GM12874 (cell line): Measurements from ENCODE around the gene ZNF565.

ENCODE experiments used
- TF ChIP-seq, protein P1 (sequence below): IDR thresholded peaks from 2 replicates; pipeline ENCODE4 v1.5.1; 2011; ENCODE audit warnings: low read depth, mild to moderate bottlenecking, control low read depth, low read length, moderate library complexity; ENCODE audit not compliant: insufficient read depth

The ZNF565 gene

DNA sequence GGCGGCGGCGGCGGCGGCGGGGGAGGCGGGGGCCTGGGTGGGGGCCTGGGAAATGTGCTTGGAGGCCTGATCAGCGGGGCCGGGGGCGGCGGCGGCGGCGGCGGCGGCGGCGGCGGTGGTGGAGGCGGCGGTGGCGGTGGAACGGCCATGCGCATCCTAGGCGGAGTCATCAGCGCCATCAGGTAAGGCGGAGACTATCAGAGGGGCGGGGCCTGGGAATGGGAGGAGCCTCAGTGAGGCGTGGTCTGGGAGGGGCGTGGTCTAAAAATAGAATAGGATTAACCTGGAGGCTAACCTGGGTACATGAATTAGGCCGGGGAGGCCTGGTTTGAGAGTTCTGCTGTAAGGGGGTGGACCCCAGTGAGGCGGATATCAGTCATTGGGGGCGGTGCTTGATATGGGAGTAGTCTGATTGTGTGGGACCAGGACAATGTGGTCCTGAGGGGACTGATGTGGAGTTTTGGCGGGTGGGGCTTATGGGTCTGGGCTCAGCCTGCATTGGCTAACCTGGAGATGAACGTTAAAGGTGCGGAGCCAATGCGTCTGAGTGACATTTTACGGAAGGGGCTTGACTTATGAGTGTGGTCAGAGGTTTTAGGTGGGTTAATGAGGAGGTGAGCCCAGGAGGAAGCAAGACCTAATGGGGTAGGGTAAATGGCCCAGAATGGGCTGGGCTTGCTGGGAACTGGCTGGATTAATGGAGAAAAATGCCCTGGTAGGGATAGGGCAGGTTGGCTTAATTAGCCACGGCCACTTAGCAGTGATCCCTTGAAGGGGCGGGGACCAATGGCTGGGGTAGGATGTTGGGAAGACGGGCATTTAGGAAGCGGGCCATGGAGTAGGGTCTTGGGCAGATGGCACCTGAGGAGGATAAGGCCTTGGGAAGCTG, 73.2 kb downstream of the ZNF565 start:
- TF ChIP-seq, protein P1, sequence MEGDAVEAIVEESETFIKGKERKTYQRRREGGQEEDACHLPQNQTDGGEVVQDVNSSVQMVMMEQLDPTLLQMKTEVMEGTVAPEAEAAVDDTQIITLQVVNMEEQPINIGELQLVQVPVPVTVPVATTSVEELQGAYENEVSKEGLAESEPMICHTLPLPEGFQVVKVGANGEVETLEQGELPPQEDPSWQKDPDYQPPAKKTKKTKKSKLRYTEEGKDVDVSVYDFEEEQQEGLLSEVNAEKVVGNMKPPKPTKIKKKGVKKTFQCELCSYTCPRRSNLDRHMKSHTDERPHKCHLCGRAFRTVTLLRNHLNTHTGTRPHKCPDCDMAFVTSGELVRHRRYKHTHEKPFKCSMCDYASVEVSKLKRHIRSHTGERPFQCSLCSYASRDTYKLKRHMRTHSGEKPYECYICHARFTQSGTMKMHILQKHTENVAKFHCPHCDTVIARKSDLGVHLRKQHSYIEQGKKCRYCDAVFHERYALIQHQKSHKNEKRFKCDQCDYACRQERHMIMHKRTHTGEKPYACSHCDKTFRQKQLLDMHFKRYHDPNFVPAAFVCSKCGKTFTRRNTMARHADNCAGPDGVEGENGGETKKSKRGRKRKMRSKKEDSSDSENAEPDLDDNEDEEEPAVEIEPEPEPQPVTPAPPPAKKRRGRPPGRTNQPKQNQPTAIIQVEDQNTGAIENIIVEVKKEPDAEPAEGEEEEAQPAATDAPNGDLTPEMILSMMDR = no peak

DNA sequence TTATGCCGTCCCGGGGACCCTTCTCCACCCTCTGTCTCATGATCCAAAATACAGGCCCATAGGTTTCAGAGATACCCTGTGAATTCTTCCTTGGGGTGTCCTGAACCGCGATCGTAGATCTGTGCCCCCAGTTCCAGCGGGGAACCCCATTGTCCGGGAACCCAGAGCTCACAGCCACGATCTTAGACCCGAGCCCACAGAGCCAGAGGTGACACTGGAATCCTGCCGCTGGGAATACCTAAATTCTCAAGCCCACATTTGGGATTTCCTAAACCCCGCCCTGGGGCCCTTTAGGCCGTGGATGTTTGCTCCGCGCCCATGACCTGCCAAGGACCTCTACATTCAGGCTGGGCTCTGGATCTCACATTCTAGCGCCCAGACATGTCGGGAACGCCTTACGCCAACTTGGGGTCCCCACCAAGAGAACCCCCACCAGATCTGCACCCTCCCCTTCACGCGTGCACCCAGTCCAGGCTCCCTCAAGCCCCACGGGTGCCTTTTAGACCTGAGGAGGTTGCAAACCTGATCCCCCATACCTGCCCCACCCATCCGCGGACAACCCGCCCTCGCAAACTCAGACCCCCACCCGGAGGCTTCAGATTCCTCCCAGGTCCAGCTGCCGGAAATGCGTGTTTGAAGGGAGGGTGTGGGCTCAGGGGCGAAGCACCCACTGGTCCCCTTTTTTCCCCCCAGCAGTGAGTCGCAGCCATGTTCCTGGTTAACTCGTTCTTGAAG, 74.0 kb downstream of the ZNF565 start:
- TF ChIP-seq, protein P1 = no peak

DNA sequence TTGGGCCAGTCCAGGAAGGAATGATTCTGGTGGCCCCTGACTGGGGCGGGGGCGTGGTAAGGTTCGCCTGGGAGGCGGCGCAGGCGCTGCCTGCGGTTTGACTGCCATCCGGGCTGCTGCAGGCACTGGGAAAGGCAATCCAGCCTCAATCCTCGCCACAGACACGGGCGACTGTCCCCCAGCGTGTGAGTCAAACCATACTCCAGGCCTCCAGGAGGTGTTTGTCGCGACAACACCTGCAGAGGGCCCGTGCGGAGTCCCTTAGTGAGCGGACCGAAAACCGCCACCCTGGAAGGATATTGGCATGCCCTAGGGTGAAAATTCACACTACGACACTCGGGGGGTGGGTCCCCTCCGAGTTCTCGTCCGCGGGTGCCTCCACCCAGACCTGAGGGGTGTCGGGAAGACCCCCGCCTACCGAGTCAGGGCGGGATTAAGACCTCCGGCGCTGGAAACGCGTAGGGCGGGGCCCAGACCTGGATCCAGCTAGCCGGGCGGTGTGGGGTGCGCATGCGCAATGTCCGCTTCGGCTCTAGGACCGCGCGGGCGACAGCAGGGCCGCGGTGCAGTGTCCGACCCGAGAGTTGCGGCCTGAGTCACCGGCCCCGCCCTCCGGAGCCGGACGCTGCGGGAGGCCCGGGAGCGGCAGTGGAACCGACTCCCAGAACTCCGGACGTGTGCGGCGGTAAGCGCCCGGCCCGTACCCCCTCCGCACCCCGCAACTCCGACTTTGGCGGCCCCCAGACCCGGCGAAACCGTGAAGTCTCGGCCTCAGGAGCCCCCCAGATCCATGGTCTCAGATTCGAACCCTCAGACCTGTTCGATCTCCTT, 74.8 kb downstream of the ZNF565 start, which contains the start of gene CAPNS1:
TSS of gene CAPNS1 (plus strand) at position 594 of the 831 bp plus-strand sequence. CDS start 946 bp downstream, outside the sequence.
- TF ChIP-seq, protein P1 = peak; percentile 19; the same call in 1 of the 2 replicates

DNA sequence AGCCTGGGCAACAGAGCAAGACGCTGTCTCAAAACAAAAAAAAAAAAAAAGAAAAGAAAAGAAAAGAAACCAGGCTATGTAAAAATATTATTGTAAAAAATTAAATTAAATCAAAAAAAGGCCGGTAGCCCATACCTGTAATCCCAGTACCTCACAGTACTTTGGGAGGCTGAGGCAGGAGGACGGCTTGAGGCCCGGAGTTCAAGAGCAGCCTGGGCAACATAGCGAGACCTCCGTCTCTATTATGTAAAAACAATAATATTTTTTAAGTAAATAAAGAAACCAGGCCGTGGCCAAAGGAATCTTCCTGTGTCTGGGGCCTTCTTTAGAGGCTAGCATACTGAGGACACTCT, 75.4 kb downstream of the ZNF565 start:
- TF ChIP-seq, protein P1 = no peak

DNA sequence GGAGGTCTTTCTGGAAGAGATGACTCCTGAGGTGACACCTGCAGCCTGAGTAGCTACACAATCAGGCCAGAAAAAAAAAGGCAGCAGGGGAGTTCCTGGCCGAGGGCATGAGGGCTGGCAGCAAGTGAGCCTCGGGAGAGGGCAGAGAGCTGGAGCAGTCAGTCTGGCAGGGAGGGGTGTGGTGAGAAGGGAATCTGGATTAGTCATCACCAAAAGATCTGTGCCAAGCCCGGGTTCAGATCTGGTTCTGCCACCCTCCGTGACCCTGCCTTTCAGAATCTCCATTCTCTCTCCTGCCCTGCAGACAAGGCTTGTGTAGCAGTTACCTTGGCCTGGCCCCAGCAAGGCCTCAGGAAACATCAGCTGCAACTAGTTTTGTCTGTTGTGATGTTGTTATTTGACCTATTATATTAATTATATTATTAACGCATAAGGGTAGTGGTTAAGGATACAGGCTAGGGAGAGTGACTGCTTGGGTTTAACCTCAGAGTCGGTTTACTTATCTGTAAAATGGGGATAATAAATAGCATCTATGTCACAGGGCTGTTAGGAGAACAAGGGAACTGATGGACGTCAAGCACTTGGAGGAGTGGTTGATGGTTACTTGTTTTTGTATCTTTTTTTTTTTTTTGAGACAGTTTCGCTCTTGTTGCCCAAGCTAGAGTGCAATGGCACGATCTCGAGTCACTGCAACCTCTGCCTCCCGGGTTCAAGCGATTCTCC, 77.3 kb downstream of the ZNF565 start:
- TF ChIP-seq, protein P1 = no peak
